Measurements from ENCODE around the gene CYP2C19. TPM values are rescaled to one million over a fixed set of nuclear protein-coding genes. Genes with fewer than 3 reads are reported as not detected.

The CYP2C19 gene
- total RNA-seq, result not detected in 2 replicates

DNA sequence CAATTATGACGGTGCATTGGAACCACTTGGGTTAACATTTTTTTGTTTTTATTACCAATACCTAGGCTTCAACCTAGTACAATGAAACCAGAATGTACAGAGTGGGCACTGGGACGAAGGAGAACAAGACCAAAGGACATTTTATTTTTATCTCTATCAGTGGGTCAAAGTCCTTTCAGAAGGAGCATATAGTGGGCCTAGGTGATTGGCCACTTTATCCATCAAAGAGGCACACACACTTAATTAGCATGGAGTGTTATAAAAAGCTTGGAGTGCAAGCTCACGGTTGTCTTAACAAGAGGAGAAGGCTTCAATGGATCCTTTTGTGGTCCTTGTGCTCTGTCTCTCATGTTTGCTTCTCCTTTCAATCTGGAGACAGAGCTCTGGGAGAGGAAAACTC is at the start of gene CYP2C19:
Gene CYP2C19 (plus strand): TSS at position 289 of the 400 bp plus-strand sequence. CDS start 25 bp downstream, at position 314.

Other genes starting within 250 kb of the CYP2C19 start
- gene HELLS, start 216.9 kb upstream of the CYP2C19 start, total RNA-seq, result 12.2 and 14.0 TPM in 2 replicates
- gene CYP2C18, start 79.0 kb upstream of the CYP2C19 start, total RNA-seq, result not detected in 2 replicates
- not detected in 2 replicates for gene CYP2C9, start 176.0 kb downstream of the CYP2C19 start, total RNA-seq